A375 (cell line): ENCODE data around the gene TYR. TPM values are rescaled to one million over a fixed set of nuclear protein-coding genes. Genes with fewer than 3 reads are reported as not detected.

Experiments used
- total RNA-seq: library from RNA; depleted of rRNA; stranded (reverse); fragments of >200 nt; shearing (Covaris generic); gene quantifications from 2 replicates; pipeline ENCODE4 v1.2.3, GENCODE V29; 2014; rRNA removed

TYR gene
- total RNA-seq = not detected in 2 replicates

GRCh38 chr11:89177691-89178231 lies at the start of gene TYR:
Gene TYR (plus strand): TSS chr11:89177875. CDS start chr11:89177954, 79 bp downstream.

Other genes with a start within 250 kb of the TYR start
- 0.30 and 0.32 TPM in 2 replicates for gene GRM5, start 111.9 kb upstream of the TYR start, total RNA-seq